Measurements from ENCODE around the gene OPA3. TPM values are rescaled to one million over a fixed set of nuclear protein-coding genes. Genes with fewer than 3 reads are reported as not detected.
A peak's percentile ranks its signal among the peaks of the same experiment; 100 is the strongest.
"Not testable (repeated sequence)": the region's sequence is repeated elsewhere in the genome, so short reads cannot be mapped to it uniquely, and the experiment has no call there.

OPA3 gene
- total and polyA plus RNA-seq, 11 donors, result 13.1 to 30.4 (median 22.3) TPM

GRCh38 chr19:45514376-45515051 is 70.1 kb downstream of the OPA3 start:
- ATAC-seq (peak; percentile 7 to 40 (median 24)), DNase-seq (peak in 1 of 5 donors; percentile 47)
- Histone ChIP-seq H3K4me1 (peaks cover 9 to 73% (median 44%) of the 10 kb centered on the region in 12 donors), H3K36me3 (peaks cover 0 to 43% (median 21%) of the 10 kb centered on the region in 9 donors), H3K4me3 (peak overlapping the region in 2 of 12 donors; percentile 12 to 21), H3K9me3 (no peaks in the 10 kb centered on the region), H3K27me3 (no peaks in the 10 kb centered on the region), H3K27ac (peak overlapping the region in 11 of 12 donors; percentile 6 to 93 (median 77))
- TF ChIP-seq CTCF (IDR thresholded peaks at IDR 0.05) (no peak), POLR2A (IDR thresholded peaks at IDR 0.05) (no peak)
- intact Hi-C loops (cut with DNase I), result no loop called here
- WGBS, 4 donors, result 49 to 62% (median 57%) methylated on average over 6 to 13 of the region's 13 CpGs

DNA sequence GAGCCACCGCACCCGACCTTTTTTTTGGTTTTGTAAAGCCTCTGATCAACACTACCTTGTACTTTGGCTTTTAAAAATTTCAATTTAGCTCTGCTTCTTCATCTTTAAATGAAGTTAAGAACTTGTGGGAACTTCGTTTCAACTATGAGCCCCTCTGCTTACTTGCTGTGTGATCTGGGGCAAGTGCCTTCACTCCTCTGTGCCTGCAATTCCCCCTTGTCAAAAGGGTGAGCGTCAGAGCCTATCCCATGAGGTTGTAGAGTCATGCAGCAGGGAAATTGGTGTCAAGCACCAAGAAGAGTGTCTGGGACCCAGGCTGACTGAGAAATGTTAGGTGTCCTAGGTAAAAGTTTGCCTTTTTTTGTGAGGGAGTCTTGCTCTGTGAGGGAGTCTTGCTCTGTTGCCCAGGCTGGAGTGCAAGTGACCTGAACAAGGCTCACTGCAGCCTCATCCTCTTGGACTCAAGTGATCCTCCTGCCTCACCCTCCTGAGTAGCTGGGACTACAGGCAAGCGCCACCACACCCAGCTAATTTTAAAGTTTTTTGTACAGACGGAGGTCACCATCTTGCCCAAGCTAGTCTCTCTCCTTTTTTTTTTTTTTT is 71.6 kb downstream of the OPA3 start:
- TF ChIP-seq CTCF (IDR thresholded peaks at IDR 0.05) (no peak), POLR2A (IDR thresholded peaks at IDR 0.05) (no peak)
- no peaks in the 10 kb centered on the region for H3K9me3 ChIP-seq
- WGBS, 4 donors, result 85 to 89% (median 87%) methylated on average over 6 of the region's 6 CpGs
- DNase-seq, result no peak
- peak overlapping the region in 3 of 12 donors; percentile 76 to 93 (median 82) for H3K27ac ChIP-seq
- intact Hi-C loops (cut with DNase I), result no loop called here
- H3K4me3 ChIP-seq, result no peak overlapping the region
- peaks cover 9 to 75% (median 47%) of the 10 kb centered on the region in 12 donors for H3K4me1 ChIP-seq
- peaks cover 0 to 27% (median 6%) of the 10 kb centered on the region in 9 donors for H3K36me3 ChIP-seq
- H3K27me3 ChIP-seq, result no peaks in the 10 kb centered on the region
- ATAC-seq, result no peak

- Histone ChIP-seq H3K9me3 (no peaks in the 10 kb centered on the region), H3K4me1 (peaks cover 9 to 70% (median 45%) of the 10 kb centered on the region in 12 donors), H3K27me3 (no peaks in the 10 kb centered on the region), H3K27ac (peak overlapping the region in 2 of 12 donors; percentile 97 to 99), H3K36me3 (peaks cover 0 to 21% (median 0%) of the 10 kb centered on the region in 9 donors), H3K4me3 (no peak overlapping the region)
- intact Hi-C loops (cut with DNase I), result no loop called here
- WGBS, 4 donors, result 89 to 94% (median 91%) methylated on average over 5 of the region's 5 CpGs
- DNase-seq (no peak), ATAC-seq (no peak)
- TF ChIP-seq CTCF (IDR thresholded peaks at IDR 0.05) (no peak), POLR2A (IDR thresholded peaks at IDR 0.05) (no peak)
Measured at GRCh38 chr19:45511074-45511473, 73.5 kb downstream of the OPA3 start.

GRCh38 chr19:45510352-45510751 is 74.2 kb downstream of the OPA3 start:
- H3K9me3 ChIP-seq; H3K27me3 ChIP-seq; intact Hi-C loops (cut with DNase I); ATAC-seq: not testable (repeated sequence)
- WGBS, 4 donors, result 82 to 85% (median 83%) methylated on average over 10 to 11 of the region's 11 CpGs
- Histone ChIP-seq H3K4me3 (peak overlapping the region in 5 of 12 donors; percentile 78 to 100 (median 95)), H3K36me3 (peaks cover 0 to 21% (median 0%) of the 10 kb centered on the region in 9 donors), H3K4me1 (peaks cover 9 to 70% (median 41%) of the 10 kb centered on the region in 12 donors), H3K27ac (peak overlapping the region in 10 of 12 donors; percentile 14 to 99 (median 94))
- DNase-seq, result peak in 2 of 5 donors; percentile 11 to 35

Data from heart left ventricle (tissue), 16 donors.